GM08714 (cell line): ENCODE measurements around the gene KCTD17.

ENCODE experiments used
- H3K4me3 ChIP-seq: fragments of 200-500 bp; sonication (Bioruptor generic); 2 replicates; pipeline ENCODE4 v1.5.1; 2014; ENCODE audit warnings: mild to moderate bottlenecking, low read length, inconsistent platforms
- ZNF274 ChIP-seq: IDR thresholded peaks from 2 replicates; pipeline ENCODE4 v1.6.1; 2012; ENCODE audit warnings: mild to moderate bottlenecking, low read depth, low read length

Gene KCTD17

GRCh38 chr22:37051391-37052385, at the start of gene KCTD17:
Gene KCTD17, plus strand, starts transcription at chr22:37051742. Its CDS starts 19 bp downstream, at chr22:37051761.
- peak within 1 kb of the TSS; percentile 82 for H3K4me3 ChIP-seq
- TF ChIP-seq ZNF274, result no peak

DNA sequence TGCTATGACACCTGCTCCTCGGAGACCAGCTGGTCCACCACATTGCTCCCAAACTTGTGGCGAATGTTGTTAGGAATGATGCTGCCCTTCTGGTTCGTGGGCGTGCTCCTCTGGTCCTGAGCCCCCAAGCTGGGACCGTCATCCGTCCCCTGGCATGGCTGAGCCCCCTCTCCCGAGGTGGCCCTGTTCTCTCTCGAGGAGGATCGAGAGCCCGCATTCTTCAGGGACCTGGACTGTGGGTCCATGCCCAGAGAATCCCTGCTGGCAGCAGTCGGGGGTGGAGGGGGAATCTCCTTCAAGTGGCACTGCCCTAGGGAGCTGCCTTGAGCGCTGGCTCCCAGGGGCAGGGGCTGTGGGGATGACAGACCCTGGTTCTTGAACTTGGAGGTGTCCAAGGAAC, 49.7 kb upstream of the KCTD17 start:
- no peak overlapping the region for H3K4me3 ChIP-seq
- TF ChIP-seq ZNF274, result no peak

DNA sequence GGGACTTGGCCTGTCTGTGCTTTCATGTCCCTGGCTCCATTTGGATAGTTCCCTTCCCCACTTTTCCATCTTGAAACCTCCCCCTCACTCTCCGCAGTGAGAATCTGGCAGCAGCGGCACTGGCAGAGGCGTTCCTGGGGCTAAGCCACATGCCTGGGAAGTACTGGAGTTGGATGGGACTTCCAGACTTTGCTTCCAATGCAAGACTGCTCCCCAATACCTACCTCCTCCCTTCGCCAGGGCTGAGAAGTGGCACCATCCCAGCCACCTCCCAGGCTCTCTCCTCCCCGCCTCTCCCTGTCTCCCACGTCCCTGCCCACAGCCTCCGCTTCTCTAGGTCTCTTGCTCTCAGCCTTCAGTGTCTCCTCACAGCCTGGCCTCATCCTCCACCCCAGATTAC, 48.9 kb upstream of the KCTD17 start:
- TF ChIP-seq ZNF274, result no peak

DNA sequence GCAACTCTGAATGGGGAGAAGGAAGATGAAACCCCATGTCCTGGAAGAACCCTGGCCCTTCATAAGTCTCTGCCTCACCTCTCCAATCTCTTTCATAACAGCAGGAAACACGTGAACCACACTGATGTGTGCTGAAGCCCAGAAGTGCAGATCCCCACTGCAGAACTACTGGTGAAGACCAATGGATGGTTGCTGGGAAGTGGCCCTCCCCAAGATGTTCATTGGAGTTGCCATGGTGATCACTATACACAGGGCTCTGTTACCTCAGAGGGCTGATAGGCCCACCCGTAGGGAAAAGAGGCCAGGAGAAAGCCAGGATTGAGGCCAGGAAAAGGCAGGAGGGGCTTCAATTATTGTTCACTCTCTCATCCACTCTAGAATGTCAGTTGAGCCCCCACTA, 43.9 kb upstream of the KCTD17 start:
- no peak for TF ChIP-seq ZNF274
- H3K4me3 ChIP-seq, result no peak overlapping the region

More for the DNA sequence above, 48.9 kb upstream of the KCTD17 start:
- no peak overlapping the region for H3K4me3 ChIP-seq

DNA sequence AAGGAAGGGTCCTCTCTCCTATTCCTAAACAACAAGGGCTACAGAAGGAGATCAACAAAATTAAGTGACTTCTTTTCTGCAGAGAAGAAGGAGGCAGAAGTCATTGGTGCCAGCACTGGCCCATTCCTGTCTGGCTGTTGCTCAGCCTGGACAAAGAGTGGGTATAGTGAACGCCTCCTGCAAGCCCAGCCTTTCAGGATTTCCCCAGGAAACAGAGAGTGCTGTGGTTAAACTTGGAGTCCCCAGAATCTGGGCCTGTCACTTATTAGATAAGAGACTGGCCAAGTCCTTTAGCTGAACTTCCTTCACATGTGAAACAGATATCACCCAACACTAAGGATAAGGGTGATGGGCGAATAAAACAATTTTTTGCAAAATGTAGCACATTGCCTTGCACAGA, 43.2 kb upstream of the KCTD17 start:
- TF ChIP-seq ZNF274, result no peak
- no peak overlapping the region for H3K4me3 ChIP-seq

DNA sequence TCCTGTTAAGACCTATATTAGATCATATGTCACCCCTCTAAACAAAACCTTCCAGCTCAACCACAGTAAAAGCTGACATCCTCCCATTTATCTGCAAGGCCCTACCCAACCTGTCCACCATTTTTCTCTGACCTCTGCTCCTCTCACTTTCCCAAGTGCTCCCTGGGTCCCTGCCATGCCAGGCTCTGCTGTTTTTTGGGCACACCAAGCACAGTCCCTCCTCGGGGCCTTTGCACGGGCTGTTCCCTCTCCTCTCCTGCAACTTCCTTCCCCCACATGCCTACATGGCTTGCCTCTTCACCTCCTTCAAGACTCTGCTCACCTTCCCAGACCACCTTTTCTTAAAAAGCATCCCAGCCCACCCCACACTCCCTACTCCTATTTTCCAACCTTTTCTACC, 42.1 kb upstream of the KCTD17 start:
- no peak for TF ChIP-seq ZNF274

GRCh38 chr22:37010174-37010573, 41.4 kb upstream of the KCTD17 start:
- no peak for TF ChIP-seq ZNF274
- H3K4me3 ChIP-seq, result no peak overlapping the region

More for the DNA sequence above, 42.1 kb upstream of the KCTD17 start:
- no peak overlapping the region for H3K4me3 ChIP-seq

DNA sequence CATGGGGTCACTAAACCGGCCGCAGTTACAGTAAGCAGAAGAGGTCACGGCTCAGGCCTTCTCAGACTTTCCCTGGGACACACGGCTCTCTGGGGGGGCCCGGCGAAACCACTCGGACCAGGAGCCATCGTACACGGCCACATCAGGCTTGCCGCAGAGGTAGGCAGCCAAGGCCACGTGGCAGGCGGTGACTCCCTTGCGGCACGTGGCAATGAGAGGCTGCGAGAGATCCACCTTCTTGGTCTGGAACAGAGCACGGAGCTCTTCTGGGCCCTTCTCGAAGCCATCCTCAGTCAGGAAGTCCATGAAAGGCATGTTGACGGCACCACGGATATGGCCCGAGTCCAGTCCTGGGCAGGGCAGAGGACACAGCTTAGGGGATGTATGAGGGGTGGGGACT, 40.6 kb upstream of the KCTD17 start:
- no peak overlapping the region for H3K4me3 ChIP-seq
- TF ChIP-seq ZNF274, result no peak

- H3K4me3 ChIP-seq, result no peak overlapping the region
- TF ChIP-seq ZNF274, result no peak
Observed at GRCh38 chr22:37011472-37011871, 40.1 kb upstream of the KCTD17 start.

DNA sequence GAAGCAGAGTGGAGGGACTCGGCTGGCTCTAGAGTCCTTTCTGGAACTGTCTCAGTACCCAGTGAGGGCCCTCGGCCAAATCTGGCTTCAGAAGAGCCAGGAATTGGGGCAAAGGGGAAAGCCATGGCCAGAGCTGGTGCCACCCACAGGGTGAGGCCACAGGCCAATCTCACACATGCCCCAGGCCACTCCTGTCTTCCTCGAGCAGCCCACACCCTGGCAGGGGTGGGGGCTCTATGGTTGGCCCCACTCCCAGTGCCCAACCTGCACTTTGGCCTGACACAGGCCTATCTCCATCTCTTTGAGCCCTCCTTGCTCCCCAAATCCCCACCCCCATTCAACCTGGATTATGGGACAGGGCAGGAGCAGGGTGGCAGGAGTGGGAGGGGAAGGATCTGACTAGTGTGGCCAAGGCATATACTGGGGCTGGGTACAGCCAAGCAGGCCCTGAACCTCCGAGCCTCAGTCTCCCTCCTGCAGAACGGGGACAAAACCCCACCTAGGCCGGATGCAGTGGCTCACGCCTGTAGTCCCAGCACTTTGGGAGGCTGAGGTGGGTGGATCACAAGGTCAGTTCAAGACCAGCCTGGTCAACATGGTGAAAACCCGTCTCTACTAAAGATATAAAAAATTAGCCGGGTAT, 39.2 kb upstream of the KCTD17 start:
- no peak overlapping the region for H3K4me3 ChIP-seq
- no peak for TF ChIP-seq ZNF274

- TF ChIP-seq ZNF274, result no peak
- H3K4me3 ChIP-seq, result no peak overlapping the region
Observed at GRCh38 chr22:37012956-37013355, 38.6 kb upstream of the KCTD17 start.

DNA sequence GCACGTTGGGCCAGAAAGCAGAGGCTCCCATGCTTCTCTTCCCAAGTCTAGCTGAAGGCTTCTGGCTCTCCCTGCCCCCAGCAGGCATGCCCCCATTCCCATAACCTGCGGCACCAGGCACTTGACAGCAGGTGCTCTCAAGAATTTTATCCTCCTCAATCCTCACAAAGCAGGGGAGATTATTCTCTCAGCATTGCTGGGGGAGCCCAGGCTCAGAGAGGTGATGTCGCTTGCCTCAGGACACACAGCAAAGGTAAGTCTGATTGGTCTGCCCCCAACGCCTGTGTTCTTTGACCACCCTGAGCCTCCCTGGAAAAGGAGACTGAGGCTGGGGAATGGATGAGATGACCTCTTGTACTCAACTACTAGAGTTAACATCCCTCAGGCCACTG, 37.1 kb upstream of the KCTD17 start:
- no peak for TF ChIP-seq ZNF274
- H3K4me3 ChIP-seq, result no peak overlapping the region

DNA sequence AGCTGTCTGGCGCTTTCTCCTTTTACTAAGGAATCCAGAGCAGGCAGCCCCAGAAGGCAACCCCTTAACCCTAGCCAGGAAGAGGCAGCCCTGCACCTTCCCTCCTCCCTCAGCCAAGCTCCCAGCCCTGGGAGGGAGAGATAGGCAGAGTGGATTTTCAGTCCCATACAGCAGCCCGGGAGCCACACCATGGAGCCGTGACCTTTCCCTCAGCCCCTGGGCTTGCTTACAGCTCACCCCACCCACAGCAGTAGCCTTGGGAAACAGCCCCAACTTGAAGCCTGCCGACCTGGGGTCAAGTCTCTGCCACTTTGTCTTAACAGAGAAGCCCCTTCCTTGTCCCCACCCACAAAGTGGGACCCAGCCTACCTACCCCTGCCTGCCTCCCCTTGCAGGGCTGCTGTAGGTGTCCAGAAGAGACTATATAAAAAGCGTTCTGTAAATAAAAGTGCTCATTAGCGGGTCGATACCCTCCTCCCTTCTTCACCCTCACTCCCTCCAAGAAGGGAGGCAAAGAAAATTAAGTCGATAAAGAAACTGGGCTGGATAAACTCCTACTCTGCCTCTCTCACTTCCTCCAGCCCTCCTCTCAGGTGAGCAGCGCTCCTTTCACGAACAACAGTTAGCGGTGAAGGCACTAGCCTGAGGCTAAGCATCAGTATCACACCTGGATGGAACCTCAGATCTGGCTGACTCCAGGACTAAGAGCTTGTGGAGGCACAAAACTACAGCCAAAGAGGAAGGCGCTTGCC, 36.5 kb upstream of the KCTD17 start:
- TF ChIP-seq ZNF274, result no peak
- H3K4me3 ChIP-seq, result no peak overlapping the region

- no peak overlapping the region for H3K4me3 ChIP-seq
- TF ChIP-seq ZNF274, result no peak
Observed at GRCh38 chr22:37015587-37015878, 36.0 kb upstream of the KCTD17 start.
